NCI-H524 treated with DMSO at 0.1 percent for 48 hours (cell line): ENCODE measurements around the gene C2CD3.
"Not testable (repeated sequence)": the region's sequence is repeated elsewhere in the genome, so short reads cannot be mapped to it uniquely, and the experiment has no call there.

ENCODE experiments used
- DNase-seq: peaks from one replicate; lab custom pipeline; 2025; lab: John Stamatoyannopoulos, UW

C2CD3 gene

DNA sequence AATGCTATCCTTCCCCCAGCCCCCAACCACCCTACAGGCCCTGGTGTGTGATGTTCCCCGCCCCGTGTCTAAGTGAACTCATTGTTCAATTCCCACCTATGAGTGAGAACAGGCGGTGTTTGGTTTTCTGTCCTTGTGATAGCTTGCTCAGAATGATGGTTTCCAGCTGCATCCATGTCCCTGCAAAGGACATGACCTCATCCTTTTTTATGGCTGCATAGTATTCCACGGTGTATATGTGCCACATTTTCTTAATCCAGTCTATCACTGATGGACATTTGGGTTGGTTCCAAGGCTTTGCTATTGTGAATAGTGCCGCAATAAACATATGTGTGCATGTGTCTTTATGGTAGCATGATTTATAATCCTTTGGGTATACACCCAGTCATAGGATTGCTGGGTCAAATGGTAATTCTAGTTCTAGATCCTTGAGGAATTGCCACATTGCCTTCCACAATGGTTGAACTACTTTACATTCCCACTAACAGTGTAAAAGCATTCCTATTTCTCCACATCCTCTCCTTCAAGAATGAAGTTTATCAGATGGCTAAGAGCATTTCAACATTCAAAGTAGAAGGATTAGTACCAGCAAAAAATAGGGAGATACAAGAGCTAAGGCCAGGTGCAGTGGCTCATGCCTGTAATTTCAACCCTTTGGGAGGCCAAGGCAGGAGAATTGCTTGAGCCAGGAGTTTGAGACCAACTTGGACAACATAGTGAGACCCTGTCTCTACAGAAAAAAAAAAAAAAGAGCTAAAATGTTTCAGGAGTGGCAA is 50.4 kb downstream of the C2CD3 start:
- not testable (repeated sequence) for DNase-seq

DNA sequence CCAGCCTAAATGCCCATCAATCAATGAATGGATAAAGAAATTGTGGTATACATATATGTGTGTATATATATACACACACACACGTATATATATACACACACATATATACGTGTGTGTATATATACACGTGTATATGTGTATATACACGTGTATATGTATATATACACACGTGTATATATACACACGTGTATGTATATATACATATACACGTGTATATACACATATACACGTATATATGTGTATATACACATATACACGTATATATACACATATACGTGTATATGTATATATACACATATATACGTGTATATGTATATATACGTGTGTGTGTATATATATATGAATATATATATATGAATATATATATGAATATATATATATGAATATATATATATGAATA is 54.1 kb downstream of the C2CD3 start:
- DNase-seq: no peak

DNA sequence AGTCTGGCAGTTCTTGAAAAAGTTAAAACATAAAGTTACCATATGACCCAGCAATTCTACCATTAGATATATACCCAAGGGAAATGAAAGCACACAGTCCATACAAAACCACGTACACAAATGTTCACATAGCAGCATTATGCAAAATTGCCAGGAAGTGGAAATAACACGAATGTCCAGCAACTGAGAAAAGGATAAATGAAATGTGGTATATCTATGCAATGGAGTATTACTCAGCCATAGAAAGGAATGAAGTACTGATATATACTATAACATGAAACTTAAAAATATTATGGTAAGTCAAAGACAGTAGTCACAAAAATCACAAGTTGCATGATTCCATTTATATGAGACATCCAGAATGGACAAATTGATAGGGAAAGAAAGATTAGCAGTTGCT is 57.9 kb downstream of the C2CD3 start:
- DNase-seq: no peak

DNA sequence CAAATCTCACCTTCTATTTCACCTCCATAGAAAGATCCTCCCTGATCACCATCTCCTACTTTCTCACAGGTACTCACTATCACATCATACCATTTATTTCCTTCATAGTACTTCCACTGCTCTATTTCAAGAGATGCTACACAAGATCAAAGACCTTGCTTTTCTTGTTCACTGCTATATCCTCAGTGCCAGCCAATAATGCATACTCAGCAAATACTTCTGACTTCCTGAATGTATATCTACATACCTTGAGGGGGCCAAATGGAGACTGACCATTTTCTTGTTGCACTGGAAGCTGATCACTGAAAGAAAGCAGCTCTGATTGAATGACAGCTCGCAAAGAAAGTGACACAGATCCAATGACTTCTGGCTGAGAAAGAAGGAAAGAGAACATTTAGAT is 64.7 kb downstream of the C2CD3 start:
- DNase-seq: no peak

DNA sequence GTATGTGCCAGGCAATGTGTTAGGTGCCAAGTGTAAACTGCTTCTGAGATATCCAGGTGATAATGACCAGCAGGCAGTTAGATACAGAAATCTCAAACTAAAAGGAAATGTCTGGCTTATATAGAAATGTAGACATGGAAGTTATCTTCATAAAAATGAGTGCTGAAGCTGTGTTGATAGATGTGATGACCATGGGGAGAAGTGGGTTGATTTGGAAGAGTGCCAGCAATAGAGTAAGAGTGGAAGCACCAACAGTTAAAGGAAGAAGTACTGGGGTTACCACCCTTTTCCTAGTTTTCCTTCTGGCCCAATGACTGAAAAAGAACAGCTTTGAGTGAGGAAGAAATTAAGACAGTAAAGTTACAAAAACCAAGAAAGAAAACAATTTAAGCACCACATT is 68.5 kb downstream of the C2CD3 start:
- DNase-seq: no peak

DNA sequence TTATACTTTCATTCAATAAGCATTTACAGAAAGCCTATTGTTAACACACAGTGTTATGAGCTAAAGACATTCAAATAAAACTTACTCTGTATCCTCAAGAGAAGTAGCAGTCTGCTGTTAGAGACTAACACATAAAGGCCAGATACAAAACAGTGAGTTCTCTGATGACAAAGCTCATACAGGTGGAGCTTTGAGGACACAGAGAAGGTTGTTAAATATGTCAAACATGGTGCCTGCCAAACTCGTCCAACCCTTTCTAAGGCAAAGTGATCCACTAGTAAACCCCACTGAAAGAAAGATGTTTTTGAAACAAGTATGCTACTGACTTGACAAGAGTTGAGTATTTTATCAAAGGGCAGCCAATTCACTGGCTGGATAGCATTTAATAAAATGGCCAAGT is 70.1 kb downstream of the C2CD3 start:
- DNase-seq: no peak

DNA sequence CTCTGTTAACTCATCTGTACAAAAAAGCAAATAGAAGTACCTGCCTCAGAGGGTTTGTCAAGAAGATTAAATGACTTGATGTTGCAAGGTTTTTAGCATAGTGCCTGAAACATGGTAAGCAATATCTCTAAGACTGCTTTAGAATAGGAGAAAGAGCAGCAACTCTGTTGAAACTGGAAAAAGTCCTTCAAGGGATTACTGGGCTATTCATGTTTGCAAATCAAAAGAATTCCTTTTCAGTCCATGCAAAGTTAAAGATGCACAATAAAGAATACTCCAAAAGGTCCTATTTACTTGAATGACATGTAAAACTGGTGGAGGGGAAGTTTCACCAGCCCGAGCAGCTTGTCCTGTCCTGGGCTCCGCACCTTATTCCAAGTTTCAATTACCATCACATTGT is 70.6 kb downstream of the C2CD3 start:
- DNase-seq: no peak

DNA sequence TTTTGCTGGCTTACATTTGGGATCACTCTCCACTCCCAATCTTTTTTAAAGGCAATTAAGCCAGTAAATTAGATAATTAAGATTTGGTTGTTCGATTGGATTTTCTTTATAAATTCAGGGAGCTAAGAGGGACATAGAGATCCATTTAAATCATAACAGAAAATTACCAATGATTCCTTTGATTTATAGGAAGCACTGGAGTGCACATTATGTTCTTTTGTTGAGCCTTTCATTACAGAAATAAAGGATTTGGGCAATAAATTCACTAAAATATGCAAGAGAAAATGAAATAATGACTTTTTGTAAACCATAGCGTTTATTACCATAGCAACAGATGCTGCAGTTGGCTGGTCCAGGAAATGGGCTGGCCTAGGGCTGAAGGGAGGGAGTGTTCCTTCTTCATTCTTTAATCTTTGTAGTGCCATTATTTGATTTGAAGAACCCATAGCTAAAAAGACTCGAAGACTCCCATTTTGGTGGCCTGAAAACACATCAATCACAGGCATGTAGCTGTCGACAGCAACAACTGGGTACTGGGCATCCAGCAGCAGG is 73.0 kb downstream of the C2CD3 start:
- DNase-seq: no peak

DNA sequence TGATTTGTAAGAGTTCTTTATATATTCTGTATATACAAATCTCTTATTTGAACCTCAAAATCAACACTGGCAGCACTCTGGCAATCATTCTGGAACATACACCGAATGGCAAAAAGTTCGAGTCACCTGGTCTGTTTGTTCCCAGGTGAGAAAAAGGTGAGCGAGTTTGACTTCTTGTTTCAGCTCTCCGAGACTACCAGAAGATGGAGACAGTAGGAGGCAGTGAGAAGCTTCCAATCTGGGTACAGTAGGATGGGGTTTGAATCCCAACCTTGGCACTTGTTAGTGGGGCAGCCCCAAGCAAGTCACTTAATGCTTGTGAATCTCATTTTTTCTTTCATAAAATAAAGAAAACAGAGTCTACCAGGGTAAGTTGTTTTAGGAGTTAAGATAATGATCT is 76.4 kb downstream of the C2CD3 start:
- DNase-seq: no peak

DNA sequence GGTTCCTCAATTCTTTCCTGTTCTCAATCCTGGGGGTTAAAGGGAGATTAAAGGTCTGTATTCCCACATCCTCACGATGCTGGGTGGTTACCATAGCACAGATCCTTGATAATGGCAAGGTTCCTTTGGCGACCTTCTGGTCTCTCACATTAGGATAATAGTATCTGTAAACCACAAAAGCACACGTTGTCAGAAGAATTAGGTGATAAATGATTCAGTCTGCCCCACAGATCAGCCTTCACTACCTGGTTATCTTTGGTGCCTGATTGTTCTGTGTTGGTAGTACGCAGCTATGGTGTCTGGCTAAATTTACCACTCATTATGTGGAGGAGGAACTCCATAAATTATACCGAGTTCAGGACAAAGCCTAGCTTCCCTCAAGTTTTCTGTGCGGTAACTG is 78.4 kb downstream of the C2CD3 start:
- no peak for DNase-seq

DNA sequence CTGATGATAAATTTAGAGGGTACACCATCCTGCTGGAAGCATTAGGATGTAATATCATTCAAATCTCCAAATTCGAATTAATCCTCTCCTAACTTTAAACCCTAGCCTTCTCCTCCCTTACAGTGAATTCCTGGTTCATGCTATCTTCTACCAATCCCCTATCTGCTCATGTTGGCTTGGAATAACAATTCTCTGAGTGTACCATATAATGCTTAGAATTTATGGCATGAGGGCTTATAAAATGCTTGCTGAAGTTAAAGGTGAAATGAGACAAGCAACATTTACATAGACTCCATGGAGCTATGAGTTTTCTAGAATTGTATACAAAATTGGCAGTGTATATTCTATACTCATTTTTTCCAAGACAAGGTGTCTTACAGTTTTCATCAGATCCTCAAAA is 79.3 kb downstream of the C2CD3 start:
- DNase-seq: no peak

DNA sequence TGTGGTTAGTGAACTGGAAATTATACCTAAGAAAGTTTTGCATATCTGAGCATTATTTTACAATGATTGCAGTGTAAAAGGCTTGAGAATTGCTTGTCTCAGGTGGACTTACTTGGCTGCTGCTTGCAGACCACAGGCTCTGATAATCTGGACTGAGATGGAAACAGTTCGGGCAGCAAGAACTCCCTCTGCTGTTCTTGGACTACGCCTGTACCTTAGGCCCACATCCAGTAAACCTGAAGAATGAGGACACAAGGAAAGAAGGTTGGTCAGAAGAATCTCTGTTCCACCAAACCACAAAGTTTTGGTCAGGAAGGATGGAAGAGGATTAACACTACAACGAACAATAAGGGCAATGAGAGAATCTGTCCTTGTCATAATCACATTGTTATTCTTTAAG is 80.1 kb downstream of the C2CD3 start:
- no peak for DNase-seq

DNA sequence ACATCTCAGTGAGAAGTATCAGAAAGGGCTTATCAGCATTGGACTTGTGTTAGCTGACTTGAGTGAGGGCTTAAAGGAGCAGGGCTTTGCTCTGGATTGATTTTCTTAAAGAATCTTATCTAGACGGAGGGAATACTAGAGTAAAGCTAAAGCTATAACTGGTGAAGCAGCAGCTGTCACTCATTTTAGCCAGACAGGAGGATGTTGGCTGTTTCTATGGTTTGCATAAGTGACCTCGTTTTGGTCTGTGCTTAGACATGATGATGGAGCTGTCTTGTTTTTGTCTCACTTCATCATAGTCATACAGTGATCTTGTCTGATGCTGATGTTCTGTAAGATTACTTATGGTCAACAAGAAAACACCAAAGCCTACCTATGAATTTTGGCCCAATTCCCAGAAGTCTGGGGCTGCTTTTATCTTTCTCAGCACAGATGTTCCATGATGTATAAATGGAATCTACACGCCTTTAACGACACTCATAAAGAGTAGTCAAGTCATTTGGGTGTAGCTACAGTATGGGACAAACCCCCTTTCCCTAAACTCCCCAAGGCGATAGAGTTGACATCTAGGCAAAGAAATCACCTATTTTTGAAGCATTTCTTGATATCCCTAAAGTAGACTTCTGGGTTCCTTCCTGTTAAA is 84.4 kb downstream of the C2CD3 start:
- no peak for DNase-seq

DNA sequence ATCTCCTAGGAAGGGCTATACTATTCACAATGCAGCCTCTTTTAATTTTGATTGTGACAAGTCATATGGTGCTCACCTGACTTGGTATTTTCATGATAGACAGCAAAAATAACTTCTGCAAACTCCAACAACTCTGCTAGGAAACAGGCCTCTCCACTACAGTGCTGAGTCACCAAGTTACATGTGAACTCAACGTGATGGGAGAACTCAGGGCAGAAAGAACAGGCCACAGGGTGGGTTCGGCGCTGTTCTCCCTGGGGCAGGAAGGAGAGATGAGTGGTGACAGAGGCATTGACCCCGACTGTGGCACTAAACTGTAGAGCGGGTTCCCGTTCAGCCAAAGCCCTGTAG is 85.3 kb downstream of the C2CD3 start:
- DNase-seq: no peak

DNA sequence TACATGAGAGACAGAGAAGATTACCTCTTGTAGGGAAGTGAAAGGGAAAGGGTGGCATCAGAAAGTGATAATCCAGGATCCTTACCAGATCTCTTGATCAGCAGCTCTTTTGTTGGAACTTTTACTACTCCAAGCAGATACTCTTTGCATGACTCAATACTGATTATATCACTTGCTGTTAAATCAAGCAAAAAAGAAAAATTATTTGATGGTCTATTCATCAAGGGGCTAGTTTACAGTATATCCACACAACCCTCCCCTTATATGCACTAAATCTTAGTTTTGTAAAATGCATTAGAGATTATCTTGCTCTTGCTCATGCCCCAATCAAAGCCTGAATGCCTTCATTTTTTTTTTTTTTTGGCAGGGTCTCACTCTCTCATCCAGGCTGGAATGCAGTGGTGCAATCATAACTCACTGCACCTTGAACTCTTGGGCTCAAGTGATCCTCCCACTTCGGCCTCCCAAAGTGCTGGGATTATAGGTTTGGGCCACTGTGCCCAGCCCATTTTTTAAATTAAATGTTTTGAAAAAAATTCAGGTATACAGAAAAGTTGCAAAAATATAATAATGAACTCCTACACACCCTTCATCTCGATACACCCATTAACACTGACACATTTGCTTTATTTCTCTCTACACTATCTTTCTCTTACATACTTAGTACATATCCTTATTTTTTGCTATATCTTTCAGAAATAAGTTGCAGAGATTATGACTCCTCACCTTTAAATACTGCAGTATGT is 85.8 kb downstream of the C2CD3 start:
- no peak for DNase-seq

DNA sequence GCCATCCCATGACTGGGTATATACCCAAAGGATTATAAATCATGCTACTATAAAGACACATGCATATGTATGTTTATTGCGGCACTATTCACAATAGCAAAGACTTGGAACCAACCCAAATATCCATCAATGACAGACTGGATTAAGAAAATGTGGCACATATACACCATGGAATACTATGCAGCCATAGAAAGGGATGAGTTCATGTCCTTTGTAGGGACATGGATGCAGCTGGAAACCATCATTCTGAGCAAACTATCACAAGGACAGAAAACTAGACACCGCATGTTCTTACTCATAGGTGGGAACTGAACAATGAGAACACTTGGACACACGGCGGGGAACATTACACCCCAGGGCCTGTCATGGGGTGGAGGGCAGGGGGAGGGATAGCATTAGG is 86.9 kb downstream of the C2CD3 start:
- DNase-seq: not testable (repeated sequence)

DNA sequence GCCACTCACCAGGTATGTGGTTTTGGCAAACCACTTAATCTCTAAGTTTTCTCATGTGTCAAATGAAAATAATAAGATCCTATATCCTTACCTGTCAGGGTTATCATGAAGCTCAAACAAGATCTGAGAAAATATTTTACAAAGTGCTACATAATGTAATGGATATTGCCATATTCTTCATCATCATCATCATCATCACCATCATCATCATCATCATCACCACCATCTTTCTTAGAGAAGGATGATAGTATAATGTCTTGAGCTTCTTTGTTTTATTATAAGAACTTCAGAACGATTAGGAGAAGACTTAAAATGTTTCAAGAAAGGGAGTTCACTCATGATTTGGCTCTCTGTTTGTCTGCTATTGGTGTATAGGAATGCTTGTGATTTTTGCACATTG is 89.4 kb downstream of the C2CD3 start:
- no peak for DNase-seq

DNA sequence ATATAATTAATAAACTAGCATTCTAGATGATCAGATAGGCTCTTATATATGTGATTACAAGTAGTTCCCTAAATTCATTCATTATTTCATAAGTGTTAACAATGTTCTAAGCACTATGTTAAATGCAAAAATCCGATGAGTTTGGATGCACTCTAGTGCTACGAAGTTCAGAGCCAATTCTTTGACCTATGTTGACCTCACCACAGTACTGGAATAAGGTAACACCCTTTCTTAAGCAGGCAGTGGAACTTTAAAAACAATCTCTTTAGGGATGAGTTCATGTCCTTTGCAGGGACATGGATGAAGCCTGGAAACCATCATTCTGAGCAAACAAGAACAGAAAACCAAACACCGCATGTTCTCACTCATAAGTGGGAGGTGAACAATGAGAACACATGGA is 93.6 kb downstream of the C2CD3 start:
- DNase-seq: no peak

DNA sequence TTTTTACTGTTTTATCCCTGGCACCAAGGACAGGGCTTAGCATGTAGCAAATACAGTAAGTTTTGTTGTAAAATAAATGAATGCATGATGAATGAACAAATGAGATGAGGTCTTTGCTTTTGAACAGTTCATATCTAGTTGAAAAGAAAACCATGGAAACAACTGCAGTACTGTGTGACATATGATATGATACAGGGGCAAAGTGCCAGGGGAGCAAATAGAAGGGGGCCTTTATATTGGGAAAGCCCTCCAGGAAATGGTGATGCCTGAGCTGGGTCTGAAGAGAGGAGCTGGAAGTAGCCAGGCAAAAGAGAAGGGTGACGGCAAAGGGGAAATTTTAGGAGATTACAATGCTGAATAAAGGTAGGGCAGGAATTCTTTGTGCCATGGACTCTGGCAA is 98.1 kb downstream of the C2CD3 start:
- DNase-seq: no peak

DNA sequence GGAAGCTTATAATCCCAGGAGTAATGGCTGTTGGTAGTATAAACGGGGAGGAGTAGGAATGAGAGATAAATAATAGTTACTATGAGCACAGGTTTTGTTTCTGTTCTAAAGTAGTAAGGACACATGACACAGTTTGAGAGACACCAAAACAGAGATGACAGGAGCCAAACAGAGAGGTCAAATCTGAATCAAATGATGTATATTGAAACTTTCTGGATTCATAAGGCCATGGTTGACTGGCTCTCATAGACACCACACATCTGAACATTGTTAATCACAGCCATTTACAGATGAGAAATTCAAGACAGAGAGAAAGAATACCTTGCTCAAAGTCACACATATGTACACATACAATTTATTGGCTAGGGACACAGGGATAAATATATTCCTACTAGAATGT is 98.5 kb downstream of the C2CD3 start:
- DNase-seq: no peak

DNA sequence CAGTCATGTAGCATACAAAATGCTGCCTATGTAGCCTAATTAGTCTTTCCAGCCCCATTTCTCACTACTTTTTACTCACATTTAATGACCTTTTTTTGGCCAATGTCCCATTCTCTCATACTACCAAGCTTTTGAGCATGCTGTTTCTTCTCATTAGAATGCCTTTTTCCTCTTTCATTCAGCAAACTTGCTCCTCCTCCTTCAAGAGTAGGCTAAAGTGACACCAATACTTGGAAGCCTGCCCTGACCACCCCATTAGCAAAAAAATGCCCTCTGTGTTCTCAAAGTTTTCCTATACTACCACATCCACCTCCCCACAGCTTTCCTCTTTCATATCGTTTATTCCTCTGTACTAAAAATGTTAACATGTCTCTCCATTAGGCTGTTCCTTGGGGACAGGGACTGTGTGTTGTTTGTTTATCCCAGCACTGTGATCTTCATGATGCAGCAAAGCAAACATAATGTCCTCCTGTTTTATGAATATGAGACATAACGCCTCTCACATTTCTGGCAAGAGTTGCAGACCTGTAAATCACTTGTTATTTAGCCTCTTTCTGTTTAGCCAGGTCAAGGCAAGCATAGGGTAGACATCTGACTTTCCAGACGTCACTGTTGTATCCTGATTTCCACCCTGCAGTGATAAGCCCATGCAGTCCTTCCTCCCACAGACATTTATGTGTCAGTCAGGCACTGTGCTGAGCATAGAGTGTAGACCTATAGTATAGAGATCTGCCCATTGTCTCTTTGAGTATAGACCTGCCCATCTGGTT is 99.9 kb downstream of the C2CD3 start:
- DNase-seq: no peak
